ENCODE results near the gene TRNP1.

TRNP1 gene

GRCh38 chr1:27025718-27026117, 32.2 kb downstream of the TRNP1 start:
- no peak for FAIRE-seq
- DNase-seq (ENCODE audit: low spot score): no peak

GRCh38 chr1:27026621-27027574, 33.4 kb downstream of the TRNP1 start:
- DNase-seq (ENCODE audit: low spot score) (peak; percentile 37), FAIRE-seq (no peak)

- no peak for DNase-seq (ENCODE audit: low spot score)
Measured at GRCh38 chr1:27027575-27028250, 34.2 kb downstream of the TRNP1 start.

GRCh38 chr1:27029517-27029916, 36.0 kb downstream of the TRNP1 start:
- FAIRE-seq: no peak
- DNase-seq (ENCODE audit: low spot score): no peak

More at GRCh38 chr1:27027575-27028250, 34.2 kb downstream of the TRNP1 start:
- no peak for FAIRE-seq

GRCh38 chr1:27031235-27032118, 38.0 kb downstream of the TRNP1 start:
- peak; percentile 86 for DNase-seq (ENCODE audit: low spot score)
- FAIRE-seq: peak; percentile 63

DNA sequence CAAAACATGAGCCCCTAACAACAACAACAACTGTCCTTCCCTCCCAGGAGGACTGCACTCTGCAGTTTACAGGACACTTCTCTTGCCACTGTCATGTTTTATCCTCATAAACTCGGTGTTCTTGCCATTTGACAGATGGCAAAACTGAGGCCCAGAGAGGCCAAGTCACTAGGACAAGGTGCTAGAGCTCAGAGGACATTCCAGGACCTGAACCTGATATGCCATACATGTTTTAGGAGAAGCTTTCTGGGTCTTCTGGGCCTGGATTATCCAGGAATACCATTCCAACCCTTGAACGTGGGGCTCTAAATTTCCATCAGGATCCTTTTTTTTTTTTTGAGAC, 38.6 kb downstream of the TRNP1 start:
- no peak for DNase-seq (ENCODE audit: low spot score)
- no peak for FAIRE-seq

DNA sequence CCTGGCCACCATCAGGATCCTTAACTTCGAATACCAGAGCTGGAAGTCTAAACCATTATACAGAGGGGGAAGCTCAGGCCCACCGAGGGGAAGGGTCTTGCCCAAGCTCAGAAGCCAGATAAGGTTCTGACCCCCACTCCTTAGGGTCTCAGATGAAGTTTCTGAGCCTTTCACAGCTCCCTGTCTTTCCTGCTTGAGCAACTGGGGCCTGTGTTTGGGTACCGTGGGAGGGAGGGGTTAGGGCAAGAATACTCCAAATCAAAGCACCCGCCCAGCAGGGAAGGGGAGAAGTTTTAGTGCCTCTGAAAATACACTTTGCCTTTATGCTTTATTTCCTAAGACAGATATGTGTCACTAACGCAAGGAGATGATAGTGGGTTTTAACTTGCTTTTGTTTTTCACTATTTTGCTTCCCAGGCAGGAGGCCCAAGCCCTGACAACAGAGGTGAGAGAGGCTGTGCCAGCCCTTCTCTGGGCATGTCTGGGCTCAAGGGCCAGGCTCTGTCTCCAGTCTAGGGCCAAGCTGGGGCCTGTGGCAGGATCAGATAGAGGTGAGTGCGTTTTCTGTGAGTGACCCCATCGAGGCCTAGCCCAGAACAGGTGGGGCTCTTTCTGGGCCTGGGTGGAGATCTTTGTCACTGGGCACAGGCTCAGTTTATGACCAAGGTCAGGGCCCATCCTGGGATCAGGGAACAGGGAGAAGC, 39.7 kb downstream of the TRNP1 start:
- no peak for DNase-seq (ENCODE audit: low spot score)
- no peak for FAIRE-seq

DNA sequence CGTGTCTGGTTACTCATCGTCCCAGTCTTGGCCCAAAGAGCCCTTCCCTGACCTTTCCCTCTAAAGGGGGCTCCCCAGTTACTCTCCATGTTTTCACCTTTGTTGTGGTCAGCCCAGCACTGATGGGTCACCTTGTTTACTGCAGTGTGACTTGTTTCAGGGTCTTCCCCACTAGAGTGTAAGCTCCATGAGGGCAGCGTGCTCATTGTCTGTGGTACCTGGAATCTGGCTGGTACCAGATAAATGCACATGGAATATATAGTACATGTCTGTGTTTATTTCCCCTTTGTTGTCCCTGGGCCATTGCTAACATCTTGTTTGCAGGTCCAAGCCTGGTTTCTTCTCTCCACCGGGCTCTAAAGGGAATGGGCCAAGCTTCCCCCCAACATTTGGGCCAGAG, 41.9 kb downstream of the TRNP1 start:
- FAIRE-seq (no peak), DNase-seq (ENCODE audit: low spot score) (no peak)

DNA sequence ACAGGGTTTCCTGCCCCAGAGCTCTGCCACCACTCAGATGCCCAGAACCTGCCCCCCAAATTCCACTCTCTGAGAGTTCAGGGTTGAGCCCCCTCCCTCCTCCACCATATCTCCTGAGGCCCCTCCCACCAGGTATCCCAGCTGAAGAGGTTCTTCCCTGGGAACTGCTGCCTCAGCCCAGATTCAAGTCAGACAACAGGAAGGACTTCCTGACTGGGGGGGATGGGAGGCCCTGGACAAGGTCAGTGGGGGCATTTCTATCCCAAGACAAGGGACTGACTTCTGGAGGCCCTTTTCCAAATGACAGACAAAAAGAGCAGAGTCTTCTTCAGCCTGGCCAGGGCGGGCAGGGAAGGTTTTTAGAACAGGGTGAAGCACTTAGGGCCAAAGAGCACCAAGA, 43.2 kb downstream of the TRNP1 start:
- FAIRE-seq (no peak), DNase-seq (ENCODE audit: low spot score) (no peak)

- DNase-seq (ENCODE audit: low spot score) (no peak), FAIRE-seq (no peak)
Measured at GRCh38 chr1:27037518-27037917, 44.0 kb downstream of the TRNP1 start.

DNA sequence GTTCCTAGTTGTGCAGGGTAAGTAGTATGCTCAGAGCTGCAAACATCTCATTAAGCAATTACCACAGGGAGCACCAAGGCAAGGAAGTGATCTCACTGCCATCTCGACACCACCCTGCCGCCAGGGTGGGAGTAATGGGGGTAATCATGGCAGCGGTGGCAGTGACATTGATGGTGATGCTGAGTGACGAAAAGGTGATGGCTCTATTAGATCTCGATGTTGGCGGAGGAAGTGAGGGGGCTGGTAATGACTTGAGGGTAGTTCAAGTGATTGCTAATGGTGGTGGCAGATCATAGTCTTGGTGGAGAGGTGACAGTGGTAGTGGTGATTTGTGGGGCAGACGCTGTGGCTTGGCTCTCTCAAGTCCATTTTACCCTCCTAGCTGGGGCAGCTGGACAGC, 44.5 kb downstream of the TRNP1 start:
- FAIRE-seq (no peak), DNase-seq (ENCODE audit: low spot score) (no peak)

DNA sequence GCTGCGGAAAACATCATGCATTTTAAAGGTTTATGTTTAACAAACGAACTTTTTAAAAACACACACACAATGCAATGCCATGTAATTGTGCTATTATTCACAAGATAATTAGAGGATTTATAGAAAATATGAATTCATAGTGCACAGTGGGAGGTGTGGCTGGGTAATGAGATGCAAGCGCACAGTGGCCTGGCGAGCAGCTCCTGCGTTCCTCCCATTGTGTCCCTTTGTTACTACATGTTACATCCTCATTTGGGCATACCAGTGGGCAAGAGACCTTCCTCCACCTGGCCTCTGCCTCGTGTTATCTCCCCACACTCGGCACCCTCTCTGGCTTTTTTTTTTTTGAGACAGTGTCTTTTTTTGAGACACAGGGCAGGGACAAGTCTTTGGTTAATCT, 49.2 kb downstream of the TRNP1 start:
- no peak for FAIRE-seq
- no peak for DNase-seq (ENCODE audit: low spot score)

DNA sequence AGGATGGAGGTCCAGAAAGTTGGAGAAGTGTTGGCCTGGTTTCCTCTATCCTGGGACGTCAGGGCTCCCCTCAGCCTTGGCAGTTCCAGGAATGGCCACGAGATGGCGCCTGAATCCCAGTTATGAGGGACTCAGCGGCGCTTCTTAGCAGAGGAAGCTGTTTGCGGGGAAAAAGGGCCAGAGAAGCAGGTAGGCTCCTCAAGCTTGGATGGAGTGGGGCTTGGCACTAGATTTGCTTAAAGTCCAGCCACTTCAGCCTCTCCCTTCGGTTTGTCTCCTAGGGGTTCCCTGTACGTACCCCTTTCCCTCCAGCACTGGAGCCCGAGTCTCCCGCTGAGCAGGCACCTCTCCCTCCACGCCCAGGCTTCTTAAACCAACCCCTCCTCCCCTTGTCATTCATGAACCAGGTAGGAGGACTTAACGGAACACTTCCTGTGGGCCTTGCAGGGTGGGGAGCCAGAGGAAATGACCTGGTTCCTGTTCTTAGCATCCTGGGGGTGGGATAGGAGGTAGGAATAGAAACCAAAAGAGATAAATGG, 51.2 kb downstream of the TRNP1 start:
- peak; percentile 46 for FAIRE-seq
- peak; percentile 80 for DNase-seq (ENCODE audit: low spot score)

DNA sequence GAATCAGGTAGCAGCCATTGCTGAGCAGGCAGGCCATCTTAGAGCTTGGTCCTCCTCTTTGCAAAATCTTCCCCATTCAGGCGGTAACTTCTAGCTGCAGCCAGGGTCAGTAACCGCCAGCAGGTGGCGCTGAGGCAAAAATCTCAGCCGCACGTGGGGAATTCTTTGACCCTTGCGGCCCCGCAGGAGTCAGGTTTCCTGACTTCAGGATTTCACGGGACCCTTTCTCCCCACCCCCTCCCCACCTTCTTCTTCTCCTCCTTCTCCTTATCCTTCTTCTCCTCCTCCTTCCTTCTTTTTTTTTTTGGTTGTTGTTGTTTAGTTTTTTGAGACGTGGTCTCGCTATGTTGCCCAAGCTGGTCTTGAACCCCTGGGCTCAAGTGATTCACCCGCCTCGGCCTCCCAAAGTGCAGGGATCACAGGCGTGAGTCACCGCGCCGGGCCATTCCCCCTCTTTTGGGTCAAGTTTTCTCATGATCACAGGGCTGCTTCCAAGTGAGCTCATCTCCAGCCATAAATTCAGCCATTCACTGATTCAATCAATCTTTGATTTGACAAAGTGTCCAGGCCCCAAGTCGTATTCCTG, 52.6 kb downstream of the TRNP1 start:
- FAIRE-seq: no peak
- peak; percentile 78 for DNase-seq (ENCODE audit: low spot score)

GRCh38 chr1:27047914-27048313, 54.4 kb downstream of the TRNP1 start:
- FAIRE-seq: no peak
- no peak for DNase-seq (ENCODE audit: low spot score)

- no peak for FAIRE-seq
- DNase-seq (ENCODE audit: low spot score): no peak
Measured at GRCh38 chr1:27049100-27049499, 55.6 kb downstream of the TRNP1 start.

DNA sequence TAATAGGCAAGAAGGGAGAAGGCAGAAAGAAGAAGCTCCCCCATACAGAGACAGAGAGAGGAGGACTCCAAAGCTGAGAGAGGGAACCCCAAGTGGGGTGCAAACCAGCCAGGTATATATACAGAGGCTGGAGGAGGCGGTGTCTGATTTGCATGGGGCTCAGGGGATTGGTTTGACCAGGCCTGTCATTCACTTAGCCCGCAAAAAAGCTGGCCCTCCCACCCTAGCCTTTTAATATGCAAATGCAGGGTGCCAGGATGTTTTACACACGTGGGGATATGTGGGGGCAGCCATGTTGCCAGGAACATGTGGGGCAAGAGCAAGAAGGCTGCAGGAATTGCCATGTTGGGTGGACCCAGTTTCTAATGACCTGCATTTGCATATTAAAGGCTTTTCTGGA, 56.1 kb downstream of the TRNP1 start:
- FAIRE-seq (no peak), DNase-seq (ENCODE audit: low spot score) (no peak)
